PC-9 (cell line): ENCODE results near the gene COL15A1. TPM values are rescaled to one million over a fixed set of nuclear protein-coding genes. Genes with fewer than 3 reads are reported as not detected.
"Not testable (repeated sequence)": the region's sequence is repeated elsewhere in the genome, so short reads cannot be mapped to it uniquely, and the experiment has no call there.

Source experiments
- BruUV-seq: library from RNA; stranded (reverse); fragments of 400-500 nt; replicated peaks from 2 replicates; lab custom pipeline; 2021; lab: Mats Ljungman, UMichigan
- CTCF ChIA-PET: fragments of 300-600 bp; sonication (Branson Sonifier 250); formaldehyde crosslinking; loops from one replicate; lab custom pipeline; 2022; ENCODE audit warnings: antibody characterized with exemption; lab: Charles Lee
- POLR2A ChIA-PET: fragments of 300-600 bp; sonication (Branson Sonifier 250); formaldehyde crosslinking; loops from one replicate; lab custom pipeline; 2022; ENCODE audit warnings: antibody characterized with exemption; ENCODE audit not compliant: unreplicated experiment; lab: Charles Lee
- DNase-seq, 2 experiments: peaks; one replicate each; pipeline versions ENCODE4 v3.0.0 to v3.0.0-alpha.2; 2015 to 2022; ENCODE audit warnings: mixed read lengths in 1 of 2
- H2AFZ ChIP-seq: fragments of 200-600 bp; sonication (generic); 2 replicates; pipeline ENCODE4 v1.8.1; 2017; ENCODE audit warnings: antibody characterized with exemption
- H3F3A ChIP-seq: fragments of 200-600 bp; sonication (generic); 2 replicates; pipeline ENCODE4 v1.8.1; 2017; ENCODE audit warnings: antibody characterized with exemption, mild to moderate bottlenecking, low read depth; ENCODE audit not compliant: insufficient read depth
- H3K27ac ChIP-seq: fragments of 200-600 bp; sonication (generic); 2 replicates; pipeline ENCODE4 v1.6.1; 2016; ENCODE audit warnings: mixed run types
- H3K27me3 ChIP-seq: fragments of 200-600 bp; sonication (generic); 2 replicates; pipeline ENCODE4 v1.6.1; 2016; ENCODE audit warnings: low read depth, mixed run types; ENCODE audit not compliant: insufficient read depth
- H3K36me3 ChIP-seq: fragments of 200-600 bp; sonication (generic); 2 replicates; pipeline ENCODE4 v1.6.1; 2016; ENCODE audit warnings: low read depth, mixed run types
- H3K4me1 ChIP-seq: fragments of 200-600 bp; sonication (generic); replicated peaks from 2 replicates; pipeline ENCODE4 v1.6.1; 2016; ENCODE audit warnings: mixed run types; ENCODE audit not compliant: insufficient read depth
- H3K4me2 ChIP-seq: fragments of 200-600 bp; sonication (generic); 2 replicates; pipeline ENCODE4 v1.6.1; 2017; ENCODE audit warnings: mixed run types
- H3K4me3 ChIP-seq: fragments of 200-600 bp; sonication (generic); 2 replicates; pipeline ENCODE4 v1.6.1; 2016; ENCODE audit warnings: mixed run types
- H3K79me2 ChIP-seq: fragments of 200-600 bp; sonication (generic); 2 replicates; pipeline ENCODE4 v1.6.1; 2017; ENCODE audit warnings: low read depth, mixed run types
- H3K9me2 ChIP-seq: fragments of 200-600 bp; sonication (generic); 2 replicates; pipeline ENCODE4 v1.8.1; 2017; ENCODE audit warnings: mild to moderate bottlenecking; ENCODE audit not compliant: insufficient read depth
- H3K9me3 ChIP-seq: fragments of 200-600 bp; sonication (generic); 2 replicates; pipeline ENCODE4 v1.8.1; 2016; ENCODE audit warnings: low read depth; ENCODE audit not compliant: insufficient read depth
- H4K20me1 ChIP-seq: fragments of 200-600 bp; sonication (generic); 2 replicates; pipeline ENCODE4 v1.8.1; 2017; ENCODE audit not compliant: insufficient read depth
- EZH2 ChIP-seq: fragments of 200-600 bp; sonication (generic); IDR thresholded peaks from 2 replicates; pipeline ENCODE4 v1.8.0; 2017; ENCODE audit warnings: antibody characterized with exemption, low read depth
- intact Hi-C: fragments of 100-400 bp; cut with micrococcal nuclease; formaldehyde crosslinking; loops from one replicate; pipeline ENCODE4 v1.10.0; 2022; ENCODE audit not compliant: unreplicated experiment
- total RNA-seq: library from RNA; stranded (reverse); gene quantifications from 2 replicates; pipeline ENCODE4 v1.2.3, GENCODE V29; 2021
- TF ChIP-seq, protein P1 (sequence below): fragments of 200-600 bp; sonication (generic); conservative IDR thresholded peaks from 2 replicates; pipeline ENCODE4 v1.6.1; 2017; ENCODE audit warnings: mixed run types, antibody characterized with exemption, mild to moderate bottlenecking, moderate library complexity

Gene COL15A1
- total RNA-seq, 1 experiment from 2014 or later = not detected

GRCh38 chr9:99093492-99093791 is 149.7 kb downstream of the COL15A1 start:
- BruUV-seq = no TSS peak
- Histone ChIP-seq H3K4me1 (no peaks in the 10 kb centered on the region), H3K27me3 (no peaks in the 10 kb centered on the region), H4K20me1 (no peaks in the 10 kb centered on the region), H3K4me3 (no peak overlapping the region), H3K4me2 (no peak overlapping the region), H3K79me2 (no peaks in the 10 kb centered on the region), H3K27ac (no peak overlapping the region), H2AFZ (no peak overlapping the region), H3K9me3 (no peaks in the 10 kb centered on the region; the same call in 1 of the 2 replicates), H3K36me3 (no peaks in the 10 kb centered on the region), H3F3A (no peaks in the 10 kb centered on the region), H3K9me2 (no peaks in the 10 kb centered on the region)
- TF ChIP-seq EZH2 = no peak
- TF ChIP-seq, protein P1, sequence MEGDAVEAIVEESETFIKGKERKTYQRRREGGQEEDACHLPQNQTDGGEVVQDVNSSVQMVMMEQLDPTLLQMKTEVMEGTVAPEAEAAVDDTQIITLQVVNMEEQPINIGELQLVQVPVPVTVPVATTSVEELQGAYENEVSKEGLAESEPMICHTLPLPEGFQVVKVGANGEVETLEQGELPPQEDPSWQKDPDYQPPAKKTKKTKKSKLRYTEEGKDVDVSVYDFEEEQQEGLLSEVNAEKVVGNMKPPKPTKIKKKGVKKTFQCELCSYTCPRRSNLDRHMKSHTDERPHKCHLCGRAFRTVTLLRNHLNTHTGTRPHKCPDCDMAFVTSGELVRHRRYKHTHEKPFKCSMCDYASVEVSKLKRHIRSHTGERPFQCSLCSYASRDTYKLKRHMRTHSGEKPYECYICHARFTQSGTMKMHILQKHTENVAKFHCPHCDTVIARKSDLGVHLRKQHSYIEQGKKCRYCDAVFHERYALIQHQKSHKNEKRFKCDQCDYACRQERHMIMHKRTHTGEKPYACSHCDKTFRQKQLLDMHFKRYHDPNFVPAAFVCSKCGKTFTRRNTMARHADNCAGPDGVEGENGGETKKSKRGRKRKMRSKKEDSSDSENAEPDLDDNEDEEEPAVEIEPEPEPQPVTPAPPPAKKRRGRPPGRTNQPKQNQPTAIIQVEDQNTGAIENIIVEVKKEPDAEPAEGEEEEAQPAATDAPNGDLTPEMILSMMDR = no peak
- POLR2A ChIA-PET = no interaction called here
- CTCF ChIA-PET = no interaction called here
- no peak for DNase-seq
- intact Hi-C loops = no loop called here

- no peaks in the 10 kb centered on the region for H3K79me2 ChIP-seq
- CTCF ChIA-PET = no interaction called here
- no peak overlapping the region for H3K4me3 ChIP-seq
- no TSS peak for BruUV-seq
- intact Hi-C loops = no loop called here
- H2AFZ ChIP-seq = no peak overlapping the region
- no peaks in the 10 kb centered on the region for H4K20me1 ChIP-seq
- no peaks in the 10 kb centered on the region for H3K36me3 ChIP-seq
- H3F3A ChIP-seq = no peaks in the 10 kb centered on the region
- DNase-seq = no peak
- H3K4me1 ChIP-seq = no peaks in the 10 kb centered on the region
- H3K4me2 ChIP-seq = no peak overlapping the region
- TF ChIP-seq, protein P1 = no peak
- no peak for TF ChIP-seq EZH2
- H3K27ac ChIP-seq = no peak overlapping the region
- H3K27me3 ChIP-seq = no peaks in the 10 kb centered on the region
- POLR2A ChIA-PET = interaction anchor here (0.7 kb wide), 1 partner anchor 16 kb away, joined by 9 read pairs; no protein-coding TSS in a partner anchor
- no peaks in the 10 kb centered on the region for H3K9me3 ChIP-seq
- no peaks in the 10 kb centered on the region for H3K9me2 ChIP-seq
Observed at GRCh38 chr9:99095565-99095964, 151.9 kb downstream of the COL15A1 start.

DNA sequence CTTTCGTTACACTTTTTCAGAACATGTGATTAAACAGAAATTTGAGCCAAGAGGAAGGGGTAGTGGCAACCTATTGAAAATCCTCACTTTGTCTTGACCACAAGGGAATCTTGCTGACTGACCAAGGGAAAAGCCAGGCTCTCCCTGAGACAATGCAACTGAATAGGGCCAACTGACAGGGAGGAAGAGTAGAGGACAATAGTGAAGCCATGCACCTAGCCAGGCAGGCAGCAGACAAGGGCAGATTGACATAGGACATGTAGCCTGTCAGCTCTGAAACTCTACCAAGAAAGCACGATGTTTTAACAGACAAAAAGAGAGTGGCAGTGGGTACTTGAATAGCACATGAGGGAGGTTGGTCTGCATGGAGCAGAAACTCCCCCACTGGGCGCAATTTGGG is 152.7 kb downstream of the COL15A1 start:
- Histone ChIP-seq H2AFZ (no peak overlapping the region), H4K20me1 (no peaks in the 10 kb centered on the region), H3K27ac (no peak overlapping the region), H3F3A (no peaks in the 10 kb centered on the region), H3K36me3 (no peaks in the 10 kb centered on the region), H3K4me2 (no peak overlapping the region), H3K9me2 (no peaks in the 10 kb centered on the region), H3K9me3 (no peaks in the 10 kb centered on the region), H3K4me1 (no peaks in the 10 kb centered on the region), H3K79me2 (no peaks in the 10 kb centered on the region), H3K27me3 (no peaks in the 10 kb centered on the region), H3K4me3 (no peak overlapping the region)
- no TSS peak for BruUV-seq
- ChIA-PET POLR2A (no interaction called here), CTCF (no interaction called here)
- intact Hi-C loops = no loop called here
- TF ChIP-seq, protein P1 = no peak
- TF ChIP-seq EZH2 = no peak
- no peak for DNase-seq

DNA sequence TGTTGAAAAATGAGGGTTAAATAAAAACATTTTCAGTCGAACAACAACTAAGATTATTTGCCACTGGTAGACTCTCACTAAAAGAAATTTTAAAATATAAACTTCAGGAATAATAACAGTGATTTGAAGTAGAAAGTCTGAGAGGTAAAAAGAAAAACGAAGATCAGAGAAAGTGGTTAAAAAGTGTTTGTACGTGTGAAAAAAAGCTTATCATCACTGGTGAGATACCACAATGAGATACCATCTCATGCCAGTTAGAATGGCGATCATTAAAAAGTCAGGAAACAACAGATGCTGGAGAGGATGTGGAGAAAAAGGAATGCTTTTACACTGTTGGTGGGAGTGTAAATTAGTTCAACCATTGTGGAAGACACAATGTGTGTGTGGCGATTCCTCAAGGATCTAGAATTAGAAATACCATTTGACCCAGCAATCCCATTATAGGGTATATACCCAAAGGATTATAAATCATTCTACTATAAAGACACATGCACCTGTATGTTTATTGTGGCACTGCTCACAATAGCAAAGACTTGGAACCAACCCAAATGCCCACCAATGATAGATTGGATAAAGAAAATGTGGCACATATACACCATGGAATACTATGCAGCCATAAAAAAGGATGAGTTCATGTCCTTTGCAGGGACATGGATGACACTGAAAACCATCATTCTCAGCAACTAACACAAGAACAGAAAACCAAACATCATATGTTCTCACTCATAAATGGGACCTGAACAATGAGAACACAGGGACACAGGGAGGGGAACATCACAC is 156.3 kb downstream of the COL15A1 start:
- BruUV-seq, H3K4me1 ChIP-seq, CTCF ChIA-PET, H3K79me2 ChIP-seq, H4K20me1 ChIP-seq, H3K4me3 ChIP-seq, H3K36me3 ChIP-seq, H3K9me3 ChIP-seq, DNase-seq, H3K27ac ChIP-seq, POLR2A ChIA-PET, H2AFZ ChIP-seq, H3F3A ChIP-seq, H3K9me2 ChIP-seq, H3K4me2 ChIP-seq, H3K27me3 ChIP-seq: not testable (repeated sequence)
- intact Hi-C loops = loop anchor here (10.0 kb wide), 1 partner anchor 65 kb away; no protein-coding TSS in a partner anchor
